ENCODE data around the gene GLG1.
"Not testable (repeated sequence)": the region's sequence is repeated elsewhere in the genome, so short reads cannot be mapped to it uniquely, and the experiment has no call there.

Gene GLG1

GRCh38 chr16:74468807-74469525, 137.9 kb downstream of the GLG1 start:
- DNase-seq = no peak

GRCh38 chr16:74466872-74467271, 140.0 kb downstream of the GLG1 start:
- DNase-seq = no peak

GRCh38 chr16:74465851-74466685, 140.8 kb downstream of the GLG1 start:
- no peak for DNase-seq

- DNase-seq = no peak
Observed at GRCh38 chr16:74465281-74465680, 141.6 kb downstream of the GLG1 start.

- no peak for DNase-seq
Observed at GRCh38 chr16:74463888-74464287, 143.0 kb downstream of the GLG1 start.

- no peak for DNase-seq
Observed at GRCh38 chr16:74462361-74462760, 144.6 kb downstream of the GLG1 start.

GRCh38 chr16:74461826-74462225, 145.1 kb downstream of the GLG1 start:
- no peak for DNase-seq

GRCh38 chr16:74460542-74460941, 146.4 kb downstream of the GLG1 start:
- no peak for DNase-seq

GRCh38 chr16:74456290-74456625, 150.7 kb downstream of the GLG1 start:
- DNase-seq = no peak

GRCh38 chr16:74455619-74456289, 151.2 kb downstream of the GLG1 start:
- DNase-seq = no peak

- no peak for DNase-seq
Observed at GRCh38 chr16:74455213-74455612, 151.7 kb downstream of the GLG1 start.

- DNase-seq = no peak
Observed at GRCh38 chr16:74451951-74452758, 154.8 kb downstream of the GLG1 start.

GRCh38 chr16:74450967-74451760, 155.8 kb downstream of the GLG1 start:
- DNase-seq = no peak

- no peak for DNase-seq
Observed at GRCh38 chr16:74450236-74450635, 156.7 kb downstream of the GLG1 start.

- DNase-seq = no peak
Observed at GRCh38 chr16:74449470-74449869, 157.4 kb downstream of the GLG1 start.

GRCh38 chr16:74448990-74449389, 157.9 kb downstream of the GLG1 start:
- DNase-seq = no peak

- no peak for DNase-seq
Observed at GRCh38 chr16:74447578-74447977, 159.3 kb downstream of the GLG1 start.

- DNase-seq = no peak
Observed at GRCh38 chr16:74446866-74447265, 160.0 kb downstream of the GLG1 start.

- DNase-seq = not testable (repeated sequence)
Observed at GRCh38 chr16:74443624-74444346, 163.1 kb downstream of the GLG1 start.

GRCh38 chr16:74439685-74440084, 167.2 kb downstream of the GLG1 start:
- DNase-seq = no peak

GRCh38 chr16:74438492-74438979, 168.4 kb downstream of the GLG1 start:
- DNase-seq = no peak

All from DMS53 (cell line).